GM12892 (cell line): Measurements from ENCODE around the gene ZMIZ2.

Experiments used
- POLR2AphosphoS5 ChIP-seq: IDR thresholded peaks from 2 replicates; pipeline ENCODE4 v1.6.1; 2011; ENCODE audit warnings: low read depth, low read length, control low read depth
- TAF1 ChIP-seq: IDR thresholded peaks from 2 replicates; pipeline ENCODE4 v1.6.1; 2011; ENCODE audit warnings: low read depth, mild to moderate bottlenecking, control low read depth, low read length, borderline replicate concordance

DNA sequence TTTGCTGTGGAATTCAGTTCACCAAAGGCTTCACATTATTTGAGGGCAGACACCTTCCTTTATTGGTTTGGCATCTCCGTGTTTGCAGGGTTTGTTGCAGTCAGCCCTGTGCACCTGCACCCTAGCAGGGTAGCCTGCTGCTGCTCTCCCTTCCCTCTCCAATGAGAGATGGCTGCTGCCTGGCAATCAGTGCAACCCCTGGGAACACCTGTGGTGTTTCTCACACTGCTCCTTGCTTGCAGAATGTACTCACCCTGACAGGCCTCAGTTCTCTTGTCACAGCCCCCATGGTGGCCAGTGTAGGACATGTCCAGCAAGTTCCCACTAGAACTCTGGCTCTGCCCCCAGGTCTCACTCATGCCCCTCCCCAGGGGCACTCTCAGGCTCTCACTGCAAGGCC is 35.7 kb downstream of the ZMIZ2 start:
- no peak for TF ChIP-seq POLR2AphosphoS5
- no peak for TF ChIP-seq TAF1
